ENCODE results near the gene CALML6. TPM values are rescaled to one million over a fixed set of nuclear protein-coding genes. Genes with fewer than 3 reads are reported as not detected.
A peak's percentile ranks its signal among the peaks of the same experiment; 100 is the strongest.

CALML6 gene
- total RNA-seq, 1 experiment from 2014 or later = 1.9 TPM

DNA sequence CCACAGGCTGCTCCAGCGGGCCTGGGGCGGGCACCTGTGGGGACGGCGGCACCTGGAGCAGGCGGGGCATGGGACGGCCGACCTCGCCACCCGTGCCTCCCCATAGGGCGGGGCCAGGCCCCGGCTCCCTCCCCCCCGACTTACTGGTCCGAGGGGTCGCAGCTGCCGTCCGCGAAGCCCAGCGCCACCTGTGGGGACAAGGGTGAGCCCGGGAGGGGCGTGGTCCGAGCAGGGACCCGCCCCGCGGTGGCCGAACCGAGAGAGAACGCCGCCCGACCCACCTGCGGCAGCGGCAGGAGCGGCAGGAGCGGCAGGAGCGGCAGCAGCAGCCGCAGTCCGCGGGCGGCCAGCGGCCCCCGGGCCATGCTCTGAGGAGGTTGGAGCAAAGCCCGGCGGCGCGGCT, 3.8 kb downstream of the CALML6 start, which contains the start of gene TMEM52 (continued):
- TF ChIP-seq, protein P1, sequence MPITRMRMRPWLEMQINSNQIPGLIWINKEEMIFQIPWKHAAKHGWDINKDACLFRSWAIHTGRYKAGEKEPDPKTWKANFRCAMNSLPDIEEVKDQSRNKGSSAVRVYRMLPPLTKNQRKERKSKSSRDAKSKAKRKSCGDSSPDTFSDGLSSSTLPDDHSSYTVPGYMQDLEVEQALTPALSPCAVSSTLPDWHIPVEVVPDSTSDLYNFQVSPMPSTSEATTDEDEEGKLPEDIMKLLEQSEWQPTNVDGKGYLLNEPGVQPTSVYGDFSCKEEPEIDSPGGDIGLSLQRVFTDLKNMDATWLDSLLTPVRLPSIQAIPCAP (CRISPR knock-in tag; IDR thresholded peaks at IDR 0.05) = no peak
- TF ChIP-seq, protein P2, sequence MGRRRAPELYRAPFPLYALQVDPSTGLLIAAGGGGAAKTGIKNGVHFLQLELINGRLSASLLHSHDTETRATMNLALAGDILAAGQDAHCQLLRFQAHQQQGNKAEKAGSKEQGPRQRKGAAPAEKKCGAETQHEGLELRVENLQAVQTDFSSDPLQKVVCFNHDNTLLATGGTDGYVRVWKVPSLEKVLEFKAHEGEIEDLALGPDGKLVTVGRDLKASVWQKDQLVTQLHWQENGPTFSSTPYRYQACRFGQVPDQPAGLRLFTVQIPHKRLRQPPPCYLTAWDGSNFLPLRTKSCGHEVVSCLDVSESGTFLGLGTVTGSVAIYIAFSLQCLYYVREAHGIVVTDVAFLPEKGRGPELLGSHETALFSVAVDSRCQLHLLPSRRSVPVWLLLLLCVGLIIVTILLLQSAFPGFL (CRISPR knock-in tag; IDR thresholded peaks at IDR 0.05; ENCODE audit: borderline replicate concordance) = no peak

DNA sequence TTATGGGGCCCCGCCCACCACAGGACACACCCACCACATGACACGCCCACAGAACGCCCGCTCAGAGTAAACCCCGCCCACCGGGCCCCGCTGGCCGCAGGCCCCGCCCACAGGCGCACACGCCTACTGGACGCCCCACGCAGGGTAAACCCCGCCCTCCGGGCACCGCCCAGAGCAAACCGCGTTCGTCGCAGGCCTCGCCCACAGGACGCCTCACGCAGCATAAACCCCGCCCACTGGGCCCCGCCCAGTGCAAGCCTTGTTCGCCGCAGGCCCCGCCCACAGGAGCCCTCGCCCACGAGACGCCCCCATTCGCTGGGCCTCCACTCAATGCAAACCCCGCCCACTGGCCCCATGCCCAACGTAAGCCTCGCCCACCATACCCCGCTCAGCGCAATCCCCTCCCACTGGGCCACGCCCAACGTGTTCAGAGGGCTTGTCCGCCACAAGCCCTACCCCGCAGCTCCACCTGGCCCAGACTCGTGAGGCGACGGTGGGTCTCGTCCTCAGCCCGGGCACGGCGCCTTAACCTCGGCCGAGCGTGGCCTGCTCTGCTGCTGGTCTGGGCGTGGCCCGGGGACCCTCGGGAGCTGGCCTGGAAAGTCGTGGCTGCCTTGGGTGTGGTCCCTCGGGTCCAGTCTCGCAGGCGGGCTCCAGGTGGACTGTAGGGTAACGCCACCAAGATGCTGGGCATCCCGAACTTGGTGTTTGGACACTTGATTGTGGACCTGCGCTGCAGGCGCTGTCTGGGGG, 4.4 kb downstream of the CALML6 start:
- DNase-seq (ENCODE audit: low spot score) = peak; percentile 100
- peaks cover 7% of the 10 kb centered on the region; the same call in 1 of the 2 replicates for H3K4me1 Mint-ChIP-seq
- CTCF ChIA-PET = interaction anchor here (1.3 to 5.7 kb wide), 3 partner anchors 11 to 126 kb away, joined by 5 to 46 read pairs (median 19); no protein-coding TSS in a partner anchor
- TF ChIP-seq, protein P3, sequence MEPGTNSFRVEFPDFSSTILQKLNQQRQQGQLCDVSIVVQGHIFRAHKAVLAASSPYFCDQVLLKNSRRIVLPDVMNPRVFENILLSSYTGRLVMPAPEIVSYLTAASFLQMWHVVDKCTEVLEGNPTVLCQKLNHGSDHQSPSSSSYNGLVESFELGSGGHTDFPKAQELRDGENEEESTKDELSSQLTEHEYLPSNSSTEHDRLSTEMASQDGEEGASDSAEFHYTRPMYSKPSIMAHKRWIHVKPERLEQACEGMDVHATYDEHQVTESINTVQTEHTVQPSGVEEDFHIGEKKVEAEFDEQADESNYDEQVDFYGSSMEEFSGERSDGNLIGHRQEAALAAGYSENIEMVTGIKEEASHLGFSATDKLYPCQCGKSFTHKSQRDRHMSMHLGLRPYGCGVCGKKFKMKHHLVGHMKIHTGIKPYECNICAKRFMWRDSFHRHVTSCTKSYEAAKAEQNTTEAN (CRISPR knock-in tag; IDR thresholded peaks at IDR 0.05) = peak; percentile 39; the same call in 1 of the 2 replicates
- TF ChIP-seq CREB1 (CRISPR knock-in tag; IDR thresholded peaks at IDR 0.05) (no peak), NR2C2 (CRISPR knock-in tag; IDR thresholded peaks at IDR 0.05) (no peak), GABPB1 (CRISPR knock-in tag; IDR thresholded peaks at IDR 0.05) (peak; percentile 22; the same call in 1 of the 2 replicates), ZNF671 (CRISPR knock-in tag; IDR thresholded peaks at IDR 0.05) (no peak), TEAD1 (CRISPR knock-in tag; IDR thresholded peaks at IDR 0.05) (peak; percentile 45; the same call in 1 of the 2 replicates), ZNF219 (CRISPR knock-in tag; IDR thresholded peaks at IDR 0.05; ENCODE audit: borderline replicate concordance) (no peak), RELA (CRISPR knock-in tag; IDR thresholded peaks at IDR 0.05; ENCODE audit: borderline replicate concordance) (no peak), NFE2L1 (CRISPR knock-in tag; IDR thresholded peaks at IDR 0.05) (peak; percentile 72; the same call in 1 of the 2 replicates), ZNF232 (CRISPR knock-in tag; IDR thresholded peaks at IDR 0.05) (0 out of 2 replicates have a peak, but pooled peaks have one; percentile 27), TP53 (CRISPR knock-in tag; IDR thresholded peaks at IDR 0.05) (no peak), ETV6 (CRISPR knock-in tag; IDR thresholded peaks at IDR 0.05) (no peak; the same call in 1 of the 2 replicates), TEAD4 (CRISPR knock-in tag; IDR thresholded peaks at IDR 0.05) (no peak), SP1 (CRISPR knock-in tag; conservative IDR thresholded peaks at IDR 0.05) (peak; percentile 91)
- TF ChIP-seq, protein P4, sequence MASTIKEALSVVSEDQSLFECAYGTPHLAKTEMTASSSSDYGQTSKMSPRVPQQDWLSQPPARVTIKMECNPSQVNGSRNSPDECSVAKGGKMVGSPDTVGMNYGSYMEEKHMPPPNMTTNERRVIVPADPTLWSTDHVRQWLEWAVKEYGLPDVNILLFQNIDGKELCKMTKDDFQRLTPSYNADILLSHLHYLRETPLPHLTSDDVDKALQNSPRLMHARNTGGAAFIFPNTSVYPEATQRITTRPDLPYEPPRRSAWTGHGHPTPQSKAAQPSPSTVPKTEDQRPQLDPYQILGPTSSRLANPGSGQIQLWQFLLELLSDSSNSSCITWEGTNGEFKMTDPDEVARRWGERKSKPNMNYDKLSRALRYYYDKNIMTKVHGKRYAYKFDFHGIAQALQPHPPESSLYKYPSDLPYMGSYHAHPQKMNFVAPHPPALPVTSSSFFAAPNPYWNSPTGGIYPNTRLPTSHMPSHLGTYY (CRISPR knock-in tag; IDR thresholded peaks at IDR 0.05) = no peak
- TF ChIP-seq, protein P5, sequence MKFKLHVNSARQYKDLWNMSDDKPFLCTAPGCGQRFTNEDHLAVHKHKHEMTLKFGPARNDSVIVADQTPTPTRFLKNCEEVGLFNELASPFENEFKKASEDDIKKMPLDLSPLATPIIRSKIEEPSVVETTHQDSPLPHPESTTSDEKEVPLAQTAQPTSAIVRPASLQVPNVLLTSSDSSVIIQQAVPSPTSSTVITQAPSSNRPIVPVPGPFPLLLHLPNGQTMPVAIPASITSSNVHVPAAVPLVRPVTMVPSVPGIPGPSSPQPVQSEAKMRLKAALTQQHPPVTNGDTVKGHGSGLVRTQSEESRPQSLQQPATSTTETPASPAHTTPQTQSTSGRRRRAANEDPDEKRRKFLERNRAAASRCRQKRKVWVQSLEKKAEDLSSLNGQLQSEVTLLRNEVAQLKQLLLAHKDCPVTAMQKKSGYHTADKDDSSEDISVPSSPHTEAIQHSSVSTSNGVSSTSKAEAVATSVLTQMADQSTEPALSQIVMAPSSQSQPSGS (CRISPR knock-in tag; IDR thresholded peaks at IDR 0.05; ENCODE audit: borderline replicate concordance, low read depth) = no peak
- TF ChIP-seq, protein P6, sequence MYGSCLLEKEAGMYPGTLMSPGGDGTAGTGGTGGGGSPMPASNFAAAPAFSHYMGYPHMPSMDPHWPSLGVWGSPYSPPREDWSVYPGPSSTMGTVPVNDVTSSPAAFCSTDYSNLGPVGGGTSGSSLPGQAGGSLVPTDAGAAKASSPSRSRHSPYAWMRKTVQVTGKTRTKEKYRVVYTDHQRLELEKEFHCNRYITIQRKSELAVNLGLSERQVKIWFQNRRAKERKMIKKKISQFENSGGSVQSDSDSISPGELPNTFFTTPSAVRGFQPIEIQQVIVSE (CRISPR knock-in tag; IDR thresholded peaks at IDR 0.05; ENCODE audit: borderline replicate concordance) = no peak
- TF ChIP-seq, protein P7, sequence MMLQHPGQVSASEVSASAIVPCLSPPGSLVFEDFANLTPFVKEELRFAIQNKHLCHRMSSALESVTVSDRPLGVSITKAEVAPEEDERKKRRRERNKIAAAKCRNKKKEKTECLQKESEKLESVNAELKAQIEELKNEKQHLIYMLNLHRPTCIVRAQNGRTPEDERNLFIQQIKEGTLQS (CRISPR knock-in tag; conservative IDR thresholded peaks at IDR 0.05) = no peak
- TF ChIP-seq, protein P8, sequence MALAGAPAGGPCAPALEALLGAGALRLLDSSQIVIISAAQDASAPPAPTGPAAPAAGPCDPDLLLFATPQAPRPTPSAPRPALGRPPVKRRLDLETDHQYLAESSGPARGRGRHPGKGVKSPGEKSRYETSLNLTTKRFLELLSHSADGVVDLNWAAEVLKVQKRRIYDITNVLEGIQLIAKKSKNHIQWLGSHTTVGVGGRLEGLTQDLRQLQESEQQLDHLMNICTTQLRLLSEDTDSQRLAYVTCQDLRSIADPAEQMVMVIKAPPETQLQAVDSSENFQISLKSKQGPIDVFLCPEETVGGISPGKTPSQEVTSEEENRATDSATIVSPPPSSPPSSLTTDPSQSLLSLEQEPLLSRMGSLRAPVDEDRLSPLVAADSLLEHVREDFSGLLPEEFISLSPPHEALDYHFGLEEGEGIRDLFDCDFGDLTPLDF (CRISPR knock-in tag; IDR thresholded peaks at IDR 0.05) = peak; percentile 78
- TF ChIP-seq, protein P9, sequence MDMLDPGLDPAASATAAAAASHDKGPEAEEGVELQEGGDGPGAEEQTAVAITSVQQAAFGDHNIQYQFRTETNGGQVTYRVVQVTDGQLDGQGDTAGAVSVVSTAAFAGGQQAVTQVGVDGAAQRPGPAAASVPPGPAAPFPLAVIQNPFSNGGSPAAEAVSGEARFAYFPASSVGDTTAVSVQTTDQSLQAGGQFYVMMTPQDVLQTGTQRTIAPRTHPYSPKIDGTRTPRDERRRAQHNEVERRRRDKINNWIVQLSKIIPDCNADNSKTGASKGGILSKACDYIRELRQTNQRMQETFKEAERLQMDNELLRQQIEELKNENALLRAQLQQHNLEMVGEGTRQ (CRISPR knock-in tag; IDR thresholded peaks at IDR 0.05) = peak; percentile 64
- TF ChIP-seq, protein P10, sequence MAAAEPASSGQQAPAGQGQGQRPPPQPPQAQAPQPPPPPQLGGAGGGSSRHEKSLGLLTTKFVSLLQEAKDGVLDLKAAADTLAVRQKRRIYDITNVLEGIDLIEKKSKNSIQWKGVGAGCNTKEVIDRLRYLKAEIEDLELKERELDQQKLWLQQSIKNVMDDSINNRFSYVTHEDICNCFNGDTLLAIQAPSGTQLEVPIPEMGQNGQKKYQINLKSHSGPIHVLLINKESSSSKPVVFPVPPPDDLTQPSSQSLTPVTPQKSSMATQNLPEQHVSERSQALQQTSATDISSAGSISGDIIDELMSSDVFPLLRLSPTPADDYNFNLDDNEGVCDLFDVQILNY (CRISPR knock-in tag; IDR thresholded peaks at IDR 0.05) = peak; percentile 71
- TF ChIP-seq, protein P11, sequence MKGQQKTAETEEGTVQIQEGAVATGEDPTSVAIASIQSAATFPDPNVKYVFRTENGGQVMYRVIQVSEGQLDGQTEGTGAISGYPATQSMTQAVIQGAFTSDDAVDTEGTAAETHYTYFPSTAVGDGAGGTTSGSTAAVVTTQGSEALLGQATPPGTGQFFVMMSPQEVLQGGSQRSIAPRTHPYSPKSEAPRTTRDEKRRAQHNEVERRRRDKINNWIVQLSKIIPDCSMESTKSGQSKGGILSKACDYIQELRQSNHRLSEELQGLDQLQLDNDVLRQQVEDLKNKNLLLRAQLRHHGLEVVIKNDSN (CRISPR knock-in tag; IDR thresholded peaks at IDR 0.05) = peak; percentile 63

More for the DNA sequence above, 4.4 kb downstream of the CALML6 start:
- H3K4me3 Mint-ChIP-seq = peak overlapping the region; percentile 30
- peak; percentile 87 for ATAC-seq
- H3K9me3 Mint-ChIP-seq = no peaks in the 10 kb centered on the region
- no peaks in the 10 kb centered on the region for H3K36me3 Mint-ChIP-seq
- no peaks in the 10 kb centered on the region for H3K27me3 Mint-ChIP-seq (ENCODE audit: low read depth)
- POLR2A ChIA-PET = interaction anchor here (1.3 kb wide), 1 partner anchor 28 kb away, joined by 5 read pairs; no protein-coding TSS in a partner anchor
- H3K27ac Mint-ChIP-seq = no peak overlapping the region
